ENCODE data around the gene COQ10A. TPM values are rescaled to one million over a fixed set of nuclear protein-coding genes. Genes with fewer than 3 reads are reported as not detected.

The COQ10A gene
- total RNA-seq, 4 donors from 2014 or later = 9.0 to 18.1 (median 13.5) TPM

DNA sequence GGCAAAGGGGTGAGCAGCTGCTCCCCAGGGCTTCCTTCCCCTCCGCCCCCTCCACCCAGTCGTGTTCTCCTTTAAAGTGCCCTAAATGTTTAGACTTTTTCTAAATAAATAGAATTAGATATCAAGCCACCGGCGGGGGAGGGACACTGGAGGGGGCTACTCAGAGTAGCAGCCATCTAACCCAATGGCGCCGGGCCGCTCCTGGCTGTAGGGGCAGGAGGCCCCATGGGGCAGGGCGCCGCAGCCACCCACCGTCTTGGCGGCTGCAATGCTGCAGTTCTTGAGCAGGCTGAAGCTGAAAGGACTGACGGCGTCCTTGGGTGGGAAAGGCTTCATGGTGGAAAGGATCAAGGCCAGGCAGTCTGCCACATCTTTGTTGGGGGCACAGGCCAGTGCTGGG lies 23.8 kb upstream of the COQ10A start:
- DNase-seq (ENCODE audit: low spot score) (no peak), ATAC-seq (ENCODE audit: low FRiP score) (no peak)
- TF ChIP-seq, protein P1, sequence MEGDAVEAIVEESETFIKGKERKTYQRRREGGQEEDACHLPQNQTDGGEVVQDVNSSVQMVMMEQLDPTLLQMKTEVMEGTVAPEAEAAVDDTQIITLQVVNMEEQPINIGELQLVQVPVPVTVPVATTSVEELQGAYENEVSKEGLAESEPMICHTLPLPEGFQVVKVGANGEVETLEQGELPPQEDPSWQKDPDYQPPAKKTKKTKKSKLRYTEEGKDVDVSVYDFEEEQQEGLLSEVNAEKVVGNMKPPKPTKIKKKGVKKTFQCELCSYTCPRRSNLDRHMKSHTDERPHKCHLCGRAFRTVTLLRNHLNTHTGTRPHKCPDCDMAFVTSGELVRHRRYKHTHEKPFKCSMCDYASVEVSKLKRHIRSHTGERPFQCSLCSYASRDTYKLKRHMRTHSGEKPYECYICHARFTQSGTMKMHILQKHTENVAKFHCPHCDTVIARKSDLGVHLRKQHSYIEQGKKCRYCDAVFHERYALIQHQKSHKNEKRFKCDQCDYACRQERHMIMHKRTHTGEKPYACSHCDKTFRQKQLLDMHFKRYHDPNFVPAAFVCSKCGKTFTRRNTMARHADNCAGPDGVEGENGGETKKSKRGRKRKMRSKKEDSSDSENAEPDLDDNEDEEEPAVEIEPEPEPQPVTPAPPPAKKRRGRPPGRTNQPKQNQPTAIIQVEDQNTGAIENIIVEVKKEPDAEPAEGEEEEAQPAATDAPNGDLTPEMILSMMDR (IDR thresholded peaks at IDR 0.05) = no peak

DNA sequence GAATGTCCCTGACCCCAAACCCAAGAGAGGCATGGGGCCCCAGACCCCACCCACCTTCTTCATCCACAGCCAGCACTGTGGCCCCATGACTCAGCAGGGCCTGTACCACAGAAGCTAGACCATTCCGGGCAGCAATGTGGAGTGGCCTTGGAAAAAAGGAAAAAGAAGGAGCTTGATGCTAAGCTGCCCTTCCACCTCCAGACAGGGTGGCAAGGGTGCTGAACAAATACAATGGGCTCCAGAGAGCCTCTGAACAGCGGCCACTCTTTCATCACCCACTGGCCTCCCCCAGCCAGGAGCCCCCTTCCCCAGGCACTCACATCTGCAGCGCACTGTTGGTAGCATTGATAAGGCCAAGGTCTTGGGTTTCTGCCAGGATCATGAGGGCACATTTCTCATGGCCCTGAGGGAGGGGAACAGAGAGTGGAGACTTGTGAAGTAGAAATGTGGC lies 23.0 kb upstream of the COQ10A start:
- TF ChIP-seq, protein P1 (IDR thresholded peaks at IDR 0.05) = no peak
- DNase-seq (ENCODE audit: low spot score) (no peak), ATAC-seq (ENCODE audit: low FRiP score) (no peak)

DNA sequence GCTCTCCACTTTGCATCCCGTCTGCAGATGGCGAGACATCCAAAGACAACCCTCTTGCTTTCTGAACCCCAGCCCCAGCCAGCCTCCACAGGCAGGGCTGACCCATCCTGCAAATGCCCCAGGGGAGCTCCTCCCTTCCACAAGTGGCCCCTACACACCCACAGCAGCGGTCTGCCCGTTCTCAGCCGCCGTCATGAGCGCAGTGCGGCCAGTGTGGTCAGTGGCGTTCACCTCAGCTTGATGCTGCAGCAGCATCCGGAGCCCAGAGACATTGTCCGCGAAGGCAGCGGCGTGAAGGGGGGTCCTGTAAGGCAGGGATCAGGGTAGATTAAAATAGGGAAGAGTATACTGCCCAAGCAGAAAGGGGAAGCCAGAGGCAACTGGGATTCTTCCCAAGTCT lies 22.2 kb upstream of the COQ10A start:
- TF ChIP-seq, protein P1 (IDR thresholded peaks at IDR 0.05) = no peak
- ATAC-seq (ENCODE audit: low FRiP score) (no peak), DNase-seq (ENCODE audit: low spot score) (no peak)

DNA sequence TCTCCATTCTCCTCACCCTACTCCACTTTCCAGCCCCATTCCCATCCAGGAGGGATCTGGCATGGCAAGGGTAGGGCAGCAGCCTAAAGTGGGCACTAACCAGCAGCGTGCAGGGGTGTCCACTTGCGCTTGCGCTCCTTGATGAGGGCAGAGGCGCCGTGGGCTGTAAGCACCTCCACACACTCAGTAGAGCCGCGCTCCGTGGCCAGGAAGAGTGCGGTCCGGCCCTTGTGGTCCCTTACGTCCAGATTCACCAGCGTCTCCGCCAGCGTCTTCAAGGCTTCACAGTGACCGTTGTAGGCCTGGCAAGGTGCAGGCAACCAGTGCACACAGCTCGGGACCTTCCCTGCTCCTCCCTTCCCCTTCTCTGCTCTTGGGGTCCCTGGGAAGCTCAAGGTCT lies 18.8 kb upstream of the COQ10A start:
- ATAC-seq (ENCODE audit: low FRiP score) (no peak), DNase-seq (ENCODE audit: low spot score) (no peak)
- TF ChIP-seq, protein P1 (IDR thresholded peaks at IDR 0.05) = no peak

DNA sequence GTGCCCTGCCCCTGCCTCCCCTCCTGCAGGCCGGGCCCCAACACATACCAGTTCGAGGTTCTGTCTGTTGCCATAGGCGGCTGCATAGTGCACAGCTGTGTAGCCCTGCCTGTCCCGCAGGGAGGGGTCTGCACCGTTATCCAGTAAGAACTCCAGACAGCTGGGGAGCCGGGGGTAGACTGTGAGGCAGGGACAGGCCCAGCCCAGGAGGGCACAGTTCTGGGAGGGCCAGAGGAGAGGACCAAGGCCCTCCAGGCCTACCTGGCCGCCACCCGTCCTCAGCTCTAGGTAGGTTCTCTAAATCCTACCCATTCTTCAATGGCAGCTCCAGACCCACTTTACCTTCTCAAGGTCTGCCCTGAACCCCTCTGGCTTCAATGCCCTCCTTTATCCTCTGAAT lies 18.0 kb upstream of the COQ10A start:
- TF ChIP-seq, protein P1 (IDR thresholded peaks at IDR 0.05) = no peak
- ATAC-seq (ENCODE audit: low FRiP score) (no peak), DNase-seq (ENCODE audit: low spot score) (no peak)

DNA sequence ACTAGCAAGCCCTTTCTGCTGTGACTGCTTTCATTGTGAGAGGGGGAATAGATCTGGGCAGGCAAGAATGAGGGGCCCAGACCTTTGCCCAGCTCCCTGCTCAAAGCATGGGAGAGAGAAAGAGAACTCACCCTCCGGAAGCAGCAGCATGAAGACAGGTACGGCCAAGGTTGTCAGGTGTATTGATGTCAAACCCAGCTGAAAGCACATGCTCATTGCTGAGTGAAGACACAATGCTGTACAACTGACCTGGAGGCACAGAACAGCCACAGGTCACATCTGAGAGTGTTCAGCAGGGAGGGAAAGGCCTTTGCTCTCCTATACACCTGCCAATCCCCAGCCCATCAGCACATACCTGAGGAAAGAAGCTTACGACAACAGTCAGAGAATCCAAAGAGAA lies 14.1 kb upstream of the COQ10A start:
- ATAC-seq (ENCODE audit: low FRiP score) = no peak
- no peak for DNase-seq (ENCODE audit: low spot score)
- TF ChIP-seq, protein P1 (IDR thresholded peaks at IDR 0.05) = no peak

DNA sequence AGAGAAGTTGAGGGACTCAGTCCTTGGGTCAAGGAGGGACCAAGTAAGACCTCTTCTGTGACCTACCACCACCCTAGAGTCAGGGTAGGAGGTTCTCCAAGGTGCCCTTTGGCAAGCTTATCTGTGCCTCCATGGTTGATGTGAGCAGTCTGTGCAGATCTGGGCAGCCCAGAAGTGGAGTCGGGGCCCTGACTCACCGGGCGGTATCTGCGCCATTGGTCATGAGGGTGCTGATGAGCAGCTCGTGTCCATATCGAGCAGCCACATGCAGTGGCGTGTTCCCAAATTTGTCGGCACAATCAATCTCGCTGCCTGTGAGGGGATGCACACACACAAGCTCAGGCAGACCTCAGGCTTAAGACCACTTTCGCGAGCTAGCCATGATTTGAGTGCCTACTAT lies 13.7 kb upstream of the COQ10A start:
- ATAC-seq (ENCODE audit: low FRiP score) = no peak
- DNase-seq (ENCODE audit: low spot score) = no peak
- TF ChIP-seq, protein P1 (IDR thresholded peaks at IDR 0.05) = no peak

Measured in omental fat pad (tissue), 4 donors.